HL-60 (cell line): ENCODE results near the gene FBXL14.

ENCODE experiments used
- REST ChIP-seq: IDR thresholded peaks from 2 replicates; pipeline ENCODE4 v1.6.1; 2012; ENCODE audit warnings: low read depth; ENCODE audit not compliant: insufficient replicate concordance
- TF ChIP-seq, protein P1 (sequence below): IDR thresholded peaks from one replicate; pipeline ENCODE4 v1.5.1; 2011; ENCODE audit warnings: low read length, control low read depth, inconsistent platforms; ENCODE audit not compliant: insufficient read depth

- TF ChIP-seq, protein P1, sequence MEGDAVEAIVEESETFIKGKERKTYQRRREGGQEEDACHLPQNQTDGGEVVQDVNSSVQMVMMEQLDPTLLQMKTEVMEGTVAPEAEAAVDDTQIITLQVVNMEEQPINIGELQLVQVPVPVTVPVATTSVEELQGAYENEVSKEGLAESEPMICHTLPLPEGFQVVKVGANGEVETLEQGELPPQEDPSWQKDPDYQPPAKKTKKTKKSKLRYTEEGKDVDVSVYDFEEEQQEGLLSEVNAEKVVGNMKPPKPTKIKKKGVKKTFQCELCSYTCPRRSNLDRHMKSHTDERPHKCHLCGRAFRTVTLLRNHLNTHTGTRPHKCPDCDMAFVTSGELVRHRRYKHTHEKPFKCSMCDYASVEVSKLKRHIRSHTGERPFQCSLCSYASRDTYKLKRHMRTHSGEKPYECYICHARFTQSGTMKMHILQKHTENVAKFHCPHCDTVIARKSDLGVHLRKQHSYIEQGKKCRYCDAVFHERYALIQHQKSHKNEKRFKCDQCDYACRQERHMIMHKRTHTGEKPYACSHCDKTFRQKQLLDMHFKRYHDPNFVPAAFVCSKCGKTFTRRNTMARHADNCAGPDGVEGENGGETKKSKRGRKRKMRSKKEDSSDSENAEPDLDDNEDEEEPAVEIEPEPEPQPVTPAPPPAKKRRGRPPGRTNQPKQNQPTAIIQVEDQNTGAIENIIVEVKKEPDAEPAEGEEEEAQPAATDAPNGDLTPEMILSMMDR = no peak
- TF ChIP-seq REST = no peak
Observed at GRCh38 chr12:1594261-1595025, at the start of gene FBXL14.
